A549 (cell line): ENCODE measurements around the gene KRTAP19-6. TPM values are rescaled to one million over a fixed set of nuclear protein-coding genes. Genes with fewer than 3 reads are reported as not detected.

Experiments used
- ATAC-seq, 2 experiments: fragments of 200-7000 bp in 1 of 2; fragments of >200 bp in 1 of 2; cut with Nextera tagmentation in 1 of 2; cut with Tn5 transposase in 1 of 2; 3 replicates each; pipeline versions ENCODE4 v1.8.0 to v1.9.1; 2018 to 2020; ENCODE audit warnings: mild to moderate bottlenecking in 1 of 2, moderate library complexity in 1 of 2
- CTCF ChIA-PET: fragments of 300-600 bp; sonication (Branson Sonifier 250); formaldehyde crosslinking; extraction: SDS; loops from one replicate; lab custom pipeline; 2021; ENCODE audit warnings: antibody characterized with exemption, inconsistent platforms; lab: Yijun Ruan, JAX
- POLR2A ChIA-PET: fragments of 350-600 bp; formaldehyde crosslinking; extraction: SDS; loops from one replicate; lab custom pipeline; 2021; ENCODE audit warnings: antibody characterized with exemption, inconsistent platforms; lab: Yijun Ruan, JAX
- DNase-seq, 2 experiments: peaks; one replicate each; pipeline versions ENCODE4 v3.0.0 to v3.0.0-alpha.2; 2011 to 2016; ENCODE audit warnings: low read depth in 1 of 2, low spot score in 1 of 2
- FAIRE-seq: peaks from 2 replicates; lab custom pipeline; 2011; peaks lifted over from hg19 to GRCh38; lab: Jason Lieb, UNC
- H3K27ac ChIP-seq, 2 experiments: fragments of >200 bp; sonication (Bioruptor Twin); formaldehyde crosslinking; 3 replicates each; pipeline ENCODE4 v1.5.1; 2016 to 2017
- H3K4me1 ChIP-seq: fragments of >200 bp; sonication (Bioruptor Twin); formaldehyde crosslinking; 3 replicates; pipeline ENCODE4 v1.6.1; 2016
- H3K4me2 ChIP-seq: fragments of >200 bp; sonication (Bioruptor Twin); formaldehyde crosslinking; 3 replicates; pipeline ENCODE4 v1.6.1; 2016
- H3K4me3 ChIP-seq: fragments of >200 bp; sonication (Bioruptor Twin); formaldehyde crosslinking; 3 replicates; pipeline ENCODE4 v1.5.1; 2016
- H3K9me3 ChIP-seq: fragments of >200 bp; sonication (Bioruptor Twin); formaldehyde crosslinking; 3 replicates; pipeline ENCODE4 v1.6.1; 2016
- BCL3 ChIP-seq: fragments of >200 bp; sonication (Bioruptor Twin); formaldehyde crosslinking; IDR thresholded peaks from 3 replicates; pipeline ENCODE4 v1.6.1; 2016
- CHD4 ChIP-seq: fragments of 200-600 bp; sonication (generic); IDR thresholded peaks from 2 replicates; pipeline ENCODE4 v1.6.1; 2016; ENCODE audit warnings: antibody characterized with exemption, mild to moderate bottlenecking, borderline replicate concordance
- CTCF ChIP-seq: fragments of >200 bp; sonication (Bioruptor Twin); formaldehyde crosslinking; IDR thresholded peaks from 3 replicates; pipeline ENCODE4 v1.5.1; 2016
- E2F6 ChIP-seq: IDR thresholded peaks from 2 replicates; pipeline ENCODE4 v1.6.1; 2012; ENCODE audit warnings: low read depth, borderline replicate concordance
- EHMT2 ChIP-seq: fragments of 200-600 bp; sonication (generic); IDR thresholded peaks from 2 replicates; pipeline ENCODE4 v1.6.1; 2016; ENCODE audit warnings: antibody characterized with exemption, low read depth, mild to moderate bottlenecking, moderate library complexity
- EP300 ChIP-seq, 2 experiments: fragments of >200 bp; sonication (Bioruptor Twin); formaldehyde crosslinking; IDR thresholded peaks; 2 replicates in 1 of 2; 3 replicates in 1 of 2; pipeline ENCODE4 v1.6.1; 2016 to 2017
- HMGXB4 ChIP-seq: fragments of 250-450 bp; sonication (Bioruptor Pico); IDR thresholded peaks from 2 replicates; pipeline ENCODE4 v1.5.0; 2021; ENCODE audit warnings: mild to moderate bottlenecking, moderate library complexity, borderline replicate concordance
- HOXA7 ChIP-seq: fragments of 250-450 bp; sonication (Bioruptor Pico); IDR thresholded peaks from 2 replicates; pipeline ENCODE4 v1.5.0; 2020; ENCODE audit warnings: mild to moderate bottlenecking, moderate library complexity
- HOXB13 ChIP-seq: fragments of 250-450 bp; sonication (Bioruptor Pico); IDR thresholded peaks from 2 replicates; pipeline ENCODE4 v1.5.0; 2020; ENCODE audit warnings: low read depth, mild to moderate bottlenecking, moderate library complexity
- JUN ChIP-seq, 2 experiments: fragments of >200 bp; sonication (Bioruptor Twin); formaldehyde crosslinking; IDR thresholded peaks; 2 replicates in 1 of 2; 3 replicates in 1 of 2; pipeline ENCODE4 v1.6.1; 2016 to 2017
- KDM1A ChIP-seq: fragments of 200-600 bp; sonication (generic); IDR thresholded peaks from 2 replicates; pipeline ENCODE4 v1.6.1; 2016; ENCODE audit warnings: low read depth, mild to moderate bottlenecking
- KDM5A ChIP-seq: fragments of 200-600 bp; sonication (generic); IDR thresholded peaks from 2 replicates; pipeline ENCODE4 v1.6.1; 2016; ENCODE audit warnings: antibody characterized with exemption, mild to moderate bottlenecking
- MAX ChIP-seq: IDR thresholded peaks from 2 replicates; pipeline ENCODE4 v1.6.1; 2012
- NFE2L2 ChIP-seq: fragments of 150-350 bp; conservative IDR thresholded peaks from 2 replicates; pipeline ENCODE4 v1.6.1; 2014; ENCODE audit warnings: low read length
- NR3C1 ChIP-seq: fragments of >200 bp; sonication (Bioruptor Twin); formaldehyde crosslinking; IDR thresholded peaks from 3 replicates; pipeline ENCODE4 v1.6.1; 2017
- PHF8 ChIP-seq: fragments of 200-600 bp; sonication (generic); IDR thresholded peaks from 2 replicates; pipeline ENCODE4 v1.6.1; 2016; ENCODE audit warnings: low read depth, mild to moderate bottlenecking, antibody characterized with exemption, moderate library complexity, borderline replicate concordance
- POLR2A ChIP-seq: IDR thresholded peaks from 2 replicates; pipeline ENCODE4 v1.6.1; 2012; ENCODE audit warnings: mild to moderate bottlenecking, low read length
- POLR2AphosphoS2 ChIP-seq: conservative IDR thresholded peaks from 2 replicates; pipeline ENCODE4 v1.6.1; 2012; ENCODE audit warnings: low read length, improper control_type of control experiment, inconsistent platforms
- RAD21 ChIP-seq, 2 experiments: fragments of >200 bp in 1 of 2; sonication (Bioruptor Twin) in 1 of 2; formaldehyde crosslinking in 1 of 2; IDR thresholded peaks in 1 of 2; conservative IDR thresholded peaks in 1 of 2; 2 replicates in 1 of 2; 3 replicates in 1 of 2; pipeline ENCODE4 v1.6.1; 2012 to 2018; ENCODE audit warnings: inconsistent platforms in 1 of 2
- RCOR1 ChIP-seq: fragments of 150-350 bp; IDR thresholded peaks from 2 replicates; pipeline ENCODE4 v1.6.1; 2014; ENCODE audit warnings: antibody characterized with exemption, low read length, low read depth
- REST ChIP-seq: fragments of 200-600 bp; sonication (generic); IDR thresholded peaks from 2 replicates; pipeline ENCODE4 v1.6.1; 2016; ENCODE audit warnings: antibody characterized with exemption, mild to moderate bottlenecking, moderate library complexity
- SMC3 ChIP-seq: fragments of >200 bp; sonication (Bioruptor Twin); formaldehyde crosslinking; IDR thresholded peaks from 3 replicates; pipeline ENCODE4 v1.6.1; 2018; ENCODE audit warnings: inconsistent platforms
- TP53 ChIP-seq: fragments of 250-450 bp; sonication (Bioruptor Pico); IDR thresholded peaks from 2 replicates; pipeline ENCODE4 v1.5.0; 2021; ENCODE audit warnings: mild to moderate bottlenecking, moderate library complexity
- ZFP36 ChIP-seq: fragments of 450-650 bp; IDR thresholded peaks from 2 replicates; pipeline ENCODE4 v1.6.1; 2014; ENCODE audit warnings: borderline replicate concordance; ENCODE audit not compliant: partially characterized antibody
- WGBS: methylation state at CpG from one replicate; pipeline ENCODE4 v1.1.6; 2017; ENCODE audit errors: missing lambda C conversion rate; 5-methylcytosine and 5-hydroxymethylcytosine counted together
- polyA plus RNA-seq, 4 experiments: library from polyadenylated mRNA; depleted of rRNA in 3 of 4; stranded (reverse); fragments of >200 nt; fragmentation: RNase III in 1 of 4; extraction: RNeasy Plus Mini Kit Qiagen cat#74134 plus additional on column Dnase treatment in 1 of 4; gene quantifications; 2 replicates in 3 of 4; 3 replicates in 1 of 4; pipeline ENCODE4 v1.2.3, GENCODE V29; 2011 to 2017

The KRTAP19-6 gene
- polyA plus RNA-seq, 2 of the 4 experiments (the other 2 are of a cell fraction): not detected

- no peak for ATAC-seq
- WGBS: 0% methylated on average over 1 of the region's 1 CpG
Measured at GRCh38 chr21:30518876-30519275, 22.8 kb downstream of the KRTAP19-6 start.

GRCh38 chr21:30515681-30516080 is 26.0 kb downstream of the KRTAP19-6 start:
- ChIA-PET POLR2A (no interaction called here), CTCF (interaction anchor here (0.8 kb wide), 1 partner anchor 17 kb away, joined by 3 read pairs; no protein-coding TSS in a partner anchor)
- no peak for ATAC-seq
- TF ChIP-seq CTCF (no peak), MAX (no peak), KDM1A (no peak), E2F6 (no peak), HOXB13 (CRISPR knock-in tag) (no peak), SMC3 (no peak), EP300 (IDR thresholded peaks at IDR 0.05) (no peak), PHF8 (no peak), ZFP36 (no peak), POLR2AphosphoS2 (no peak), EHMT2 (no peak), RAD21 (conservative IDR thresholded peaks at IDR 0.05 in 1 of 2, IDR thresholded peaks at IDR 0.05 in 1 of 2) (no peak)

More at GRCh38 chr21:30518876-30519275, 22.8 kb downstream of the KRTAP19-6 start:
- H3K4me3 ChIP-seq: no peak overlapping the region
- H3K9me3 ChIP-seq: no peaks in the 10 kb centered on the region
- ChIA-PET CTCF (no interaction called here), POLR2A (no interaction called here)
- H3K4me1 ChIP-seq: no peaks in the 10 kb centered on the region
- no peak overlapping the region for H3K4me2 ChIP-seq
- no peak overlapping the region for H3K27ac ChIP-seq
- no peak for DNase-seq
- TF ChIP-seq KDM5A (no peak), REST (no peak), TP53 (no peak), POLR2A (no peak), BCL3 (no peak), JUN (IDR thresholded peaks at IDR 0.05) (no peak), NR3C1 (no peak), NFE2L2 (no peak), RCOR1 (no peak), HOXA7 (CRISPR knock-in tag) (no peak), POLR2AphosphoS2 (no peak), EHMT2 (no peak), HMGXB4 (CRISPR knock-in tag) (no peak), HOXB13 (CRISPR knock-in tag) (no peak), CHD4 (no peak)
- no peak for FAIRE-seq

More at GRCh38 chr21:30515681-30516080, 26.0 kb downstream of the KRTAP19-6 start:
- FAIRE-seq (no peak), DNase-seq (no peak)
- H3K4me2 ChIP-seq: no peak overlapping the region
- no peaks in the 10 kb centered on the region for H3K4me1 ChIP-seq
- no peak overlapping the region for H3K4me3 ChIP-seq
- WGBS: 0% methylated on average over 1 of the region's 1 CpG
- H3K27ac ChIP-seq: no peak overlapping the region
- H3K9me3 ChIP-seq: no peaks in the 10 kb centered on the region
